GM13976 (cell line): ENCODE results near the gene VMP1.

Source experiments
- DNase-seq: peaks from one replicate; pipeline ENCODE4 v3.0.0; 2012; ENCODE audit warnings: low spot score
- CTCF ChIP-seq: IDR thresholded peaks from 2 replicates; pipeline ENCODE4 v1.5.1; 2012; ENCODE audit warnings: borderline replicate concordance, mild to moderate bottlenecking; ENCODE audit not compliant: insufficient read depth; ENCODE audit errors: extremely low read depth, missing control alignments, control extremely low read depth
- in situ Hi-C: fragments of 300-500 bp; cut with MboI; formaldehyde crosslinking; loops from one replicate; pipeline ENCODE4 v1.12.0; 2022; ENCODE audit warnings: low sequenced_read_pairs, mixed read lengths, inconsistent platforms; ENCODE audit not compliant: unreplicated experiment

Gene VMP1

GRCh38 chr17:59707149-59707970 lies at the start of gene VMP1, which contains the start of gene PTRH2:
VMP1 (plus strand) TSS chr17:59707654; CDS start chr17:59731447, 23,793 bp downstream.
PTRH2 (minus strand) TSS chr17:59707430; CDS start chr17:59697978, 9,452 bp downstream.
- no peak for TF ChIP-seq CTCF
- peak; percentile 97 for DNase-seq
- in situ Hi-C loops = no loop called here

- in situ Hi-C loops = no loop called here
- no peak for TF ChIP-seq CTCF
- DNase-seq = no peak
These were observed 41.2 kb upstream of the VMP1 start for GRCh38 chr17:59666235-59666634.

GRCh38 chr17:59668816-59669215 lies 38.6 kb upstream of the VMP1 start:
- no peak for TF ChIP-seq CTCF
- in situ Hi-C loops = no loop called here
- DNase-seq = no peak

- in situ Hi-C loops = no loop called here
- TF ChIP-seq CTCF = no peak
- no peak for DNase-seq
These were observed 38.0 kb upstream of the VMP1 start for GRCh38 chr17:59669411-59669810.

- DNase-seq = no peak
- TF ChIP-seq CTCF = no peak
- in situ Hi-C loops = no loop called here
These were observed 37.5 kb upstream of the VMP1 start for GRCh38 chr17:59669944-59670343.

GRCh38 chr17:59671386-59671785 lies 36.1 kb upstream of the VMP1 start:
- no peak for DNase-seq
- TF ChIP-seq CTCF = no peak
- in situ Hi-C loops = no loop called here
